ENCODE results near the gene NR2E1. TPM values are rescaled to one million over a fixed set of nuclear protein-coding genes. Genes with fewer than 3 reads are reported as not detected.

The NR2E1 gene
- total RNA-seq, 1 donor from 2014 or later: not detected

DNA sequence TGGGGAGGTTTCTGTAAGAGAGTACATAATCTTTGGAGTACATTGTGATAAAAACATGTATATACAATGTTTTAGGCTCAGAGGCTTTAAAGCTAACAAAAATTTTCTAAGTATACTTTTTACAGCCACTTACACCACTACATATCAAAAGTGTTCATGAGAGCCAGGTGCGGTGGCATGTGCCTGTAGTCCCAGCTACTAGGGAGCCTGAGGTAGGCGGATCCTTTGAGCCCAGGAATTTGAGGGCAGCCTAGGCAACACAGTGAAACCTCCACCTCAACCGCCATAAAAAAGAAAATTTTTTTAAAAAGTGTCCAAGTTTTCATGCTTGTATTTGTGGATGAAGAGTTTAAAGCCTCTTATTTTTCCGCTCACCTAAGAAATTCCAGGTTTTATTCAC, 72.5 kb downstream of the NR2E1 start:
- no peak overlapping the region for H3K4me3 ChIP-seq
- H3K36me3 ChIP-seq: no peaks in the 10 kb centered on the region
- DNase-seq (ENCODE audit: extremely low spot score in 2 of 2): no peak
- H3K9me3 ChIP-seq: no peaks in the 10 kb centered on the region
- intact Hi-C loops (cut with DNase I): no loop called here
- peaks cover 12% of the 10 kb centered on the region for H3K4me1 ChIP-seq
- H3K27ac ChIP-seq: no peak overlapping the region
- H3K27me3 ChIP-seq: no peaks in the 10 kb centered on the region
- TF ChIP-seq, protein P1, sequence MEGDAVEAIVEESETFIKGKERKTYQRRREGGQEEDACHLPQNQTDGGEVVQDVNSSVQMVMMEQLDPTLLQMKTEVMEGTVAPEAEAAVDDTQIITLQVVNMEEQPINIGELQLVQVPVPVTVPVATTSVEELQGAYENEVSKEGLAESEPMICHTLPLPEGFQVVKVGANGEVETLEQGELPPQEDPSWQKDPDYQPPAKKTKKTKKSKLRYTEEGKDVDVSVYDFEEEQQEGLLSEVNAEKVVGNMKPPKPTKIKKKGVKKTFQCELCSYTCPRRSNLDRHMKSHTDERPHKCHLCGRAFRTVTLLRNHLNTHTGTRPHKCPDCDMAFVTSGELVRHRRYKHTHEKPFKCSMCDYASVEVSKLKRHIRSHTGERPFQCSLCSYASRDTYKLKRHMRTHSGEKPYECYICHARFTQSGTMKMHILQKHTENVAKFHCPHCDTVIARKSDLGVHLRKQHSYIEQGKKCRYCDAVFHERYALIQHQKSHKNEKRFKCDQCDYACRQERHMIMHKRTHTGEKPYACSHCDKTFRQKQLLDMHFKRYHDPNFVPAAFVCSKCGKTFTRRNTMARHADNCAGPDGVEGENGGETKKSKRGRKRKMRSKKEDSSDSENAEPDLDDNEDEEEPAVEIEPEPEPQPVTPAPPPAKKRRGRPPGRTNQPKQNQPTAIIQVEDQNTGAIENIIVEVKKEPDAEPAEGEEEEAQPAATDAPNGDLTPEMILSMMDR (IDR thresholded peaks at IDR 0.05): no peak
- TF ChIP-seq POLR2AphosphoS5 (IDR thresholded peaks at IDR 0.05; ENCODE audit: insufficient read depth in 1 of 2, low read depth in 1 of 2) (no peak), POLR2A (IDR thresholded peaks at IDR 0.05) (no peak)

Other genes starting within 250 kb of the NR2E1 start
- gene SEC63, start 207.8 kb upstream of the NR2E1 start, total RNA-seq: 25.3 TPM
- gene OSTM1, start 91.3 kb upstream of the NR2E1 start, total RNA-seq: 34.4 TPM
- 123 TPM for gene SNX3, start 95.0 kb downstream of the NR2E1 start, total RNA-seq
- gene AFG1L, start 129.0 kb downstream of the NR2E1 start, total RNA-seq: 3.7 TPM